Measurements from ENCODE around the gene METTL17. TPM values are rescaled to one million over a fixed set of nuclear protein-coding genes. Genes with fewer than 3 reads are reported as not detected.

METTL17 gene, protein sequence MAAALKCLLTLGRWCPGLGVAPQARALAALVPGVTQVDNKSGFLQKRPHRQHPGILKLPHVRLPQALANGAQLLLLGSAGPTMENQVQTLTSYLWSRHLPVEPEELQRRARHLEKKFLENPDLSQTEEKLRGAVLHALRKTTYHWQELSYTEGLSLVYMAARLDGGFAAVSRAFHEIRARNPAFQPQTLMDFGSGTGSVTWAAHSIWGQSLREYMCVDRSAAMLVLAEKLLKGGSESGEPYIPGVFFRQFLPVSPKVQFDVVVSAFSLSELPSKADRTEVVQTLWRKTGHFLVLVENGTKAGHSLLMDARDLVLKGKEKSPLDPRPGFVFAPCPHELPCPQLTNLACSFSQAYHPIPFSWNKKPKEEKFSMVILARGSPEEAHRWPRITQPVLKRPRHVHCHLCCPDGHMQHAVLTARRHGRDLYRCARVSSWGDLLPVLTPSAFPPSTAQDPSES
- 59.5 and 98.1 TPM in 2 replicates for total RNA-seq

DNA sequence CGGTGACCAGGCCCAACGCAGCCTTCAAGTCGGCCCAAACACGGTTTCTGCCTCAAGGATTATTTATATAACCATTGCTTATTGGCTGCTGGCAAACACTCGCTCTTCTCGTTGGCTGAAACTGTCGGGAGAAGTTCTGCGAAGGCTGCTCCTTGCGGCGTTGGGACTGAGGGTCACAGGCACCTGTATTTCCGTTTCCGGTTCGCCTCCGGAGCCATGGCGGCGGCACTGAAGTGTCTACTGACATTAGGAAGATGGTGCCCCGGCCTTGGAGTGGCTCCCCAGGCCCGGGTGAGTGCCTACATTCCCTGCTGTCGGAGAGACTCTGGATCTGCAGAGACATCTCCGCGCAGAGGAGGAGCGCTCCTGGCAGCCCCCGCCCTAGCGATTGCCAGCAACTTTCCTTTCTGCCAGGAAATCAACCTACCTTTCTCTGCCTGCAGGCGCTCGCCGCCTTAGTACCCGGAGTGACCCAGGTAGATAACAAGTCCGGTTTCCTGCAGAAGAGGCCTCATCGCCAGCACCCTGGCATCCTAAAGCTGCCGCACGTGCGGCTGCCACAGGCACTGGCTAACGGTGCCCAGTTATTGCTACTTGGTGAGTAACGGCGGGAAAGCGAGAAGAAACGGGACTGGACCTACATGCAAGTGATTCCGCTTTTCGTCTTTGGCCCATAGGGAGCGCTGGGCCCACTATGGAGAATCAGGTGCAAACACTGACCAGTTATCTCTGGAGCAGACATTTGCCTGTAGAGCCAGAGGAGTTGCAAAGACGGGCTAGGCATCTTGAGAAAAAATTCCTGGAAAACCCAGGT, at the start of gene METTL17:
TSS of gene METTL17 (plus strand) at position 194 of the 814 bp plus-strand sequence. CDS start at position 217, 23 bp downstream.

DNA sequence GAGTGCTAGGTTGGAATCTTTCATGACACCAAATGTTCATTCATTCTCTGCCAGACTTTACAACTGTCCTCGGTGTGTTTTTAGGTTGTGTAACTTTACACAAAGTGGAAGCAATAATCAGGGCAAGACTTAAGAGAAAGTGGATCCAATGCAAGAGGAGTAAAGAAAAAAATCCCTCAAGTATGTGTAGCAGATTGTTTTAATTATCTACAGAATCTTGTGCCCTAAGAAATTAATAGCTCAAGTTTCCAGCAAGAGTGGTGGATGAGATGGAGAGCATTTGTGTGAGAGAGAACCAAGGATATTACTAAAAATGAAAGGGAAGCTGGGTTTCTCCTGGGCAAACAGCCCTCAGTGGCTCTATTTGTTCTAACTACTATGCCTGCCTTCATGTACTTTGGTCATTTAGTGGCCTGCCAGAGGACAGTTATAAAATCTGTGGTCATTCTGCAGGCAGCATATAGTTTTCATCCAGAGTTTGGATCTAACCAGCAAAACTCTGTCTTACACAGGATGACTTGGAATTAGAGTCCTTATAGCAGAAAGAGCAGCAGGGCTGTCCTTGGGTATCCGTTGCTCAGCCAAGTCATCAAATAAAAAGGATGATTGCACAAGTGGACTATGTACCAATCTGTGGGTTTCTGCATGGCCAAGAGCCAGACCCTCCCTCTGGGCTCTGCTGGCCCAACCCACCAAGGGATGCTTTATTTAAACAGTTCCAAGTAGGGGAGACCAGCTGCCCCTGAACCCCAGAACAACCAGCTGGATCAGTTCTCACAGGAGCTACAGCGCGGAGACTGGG, 34.8 kb upstream of the METTL17 start, which contains the start of gene RNASE2:
TSS of gene RNASE2 (plus strand) at position 752 of the 802 bp plus-strand sequence. CDS start 285 bp downstream, outside the sequence.

DNA sequence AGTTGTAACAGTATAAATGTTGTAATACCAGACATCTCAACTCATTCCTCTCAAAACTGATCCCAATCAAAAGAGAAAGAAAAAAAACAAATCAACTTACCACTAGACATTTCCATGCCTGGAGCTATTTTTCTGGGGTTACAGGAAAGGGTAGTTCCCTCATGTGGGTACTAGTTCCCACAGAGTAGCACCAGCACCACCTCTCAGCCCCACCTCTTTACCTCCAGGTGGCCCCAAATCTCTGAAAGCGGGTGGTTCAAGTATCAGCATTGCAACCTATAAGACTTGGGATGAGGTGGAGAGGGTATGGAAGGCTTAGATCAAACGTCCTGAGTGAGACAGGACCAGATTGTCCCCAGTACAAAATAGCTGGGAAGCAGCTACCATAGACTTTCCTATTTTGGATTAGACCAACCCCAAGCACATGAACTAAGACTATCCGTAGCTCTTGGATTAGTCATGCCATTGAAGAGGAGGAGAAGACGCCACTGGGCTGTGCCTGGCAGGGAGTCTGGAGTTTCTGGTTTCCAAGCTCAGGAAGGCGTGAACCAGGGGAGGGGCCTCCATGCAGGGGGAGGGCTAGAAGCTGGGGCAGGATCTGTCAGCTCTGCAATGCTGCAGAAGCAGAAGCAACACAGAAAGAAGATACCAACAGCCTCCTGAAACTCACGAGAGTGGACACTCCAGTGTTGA, 9.0 kb downstream of the METTL17 start, which contains the start of gene SLC39A2:
TSS of gene SLC39A2 (plus strand) at position 620 of the 693 bp plus-strand sequence. CDS start 154 bp downstream, outside the sequence.

DNA sequence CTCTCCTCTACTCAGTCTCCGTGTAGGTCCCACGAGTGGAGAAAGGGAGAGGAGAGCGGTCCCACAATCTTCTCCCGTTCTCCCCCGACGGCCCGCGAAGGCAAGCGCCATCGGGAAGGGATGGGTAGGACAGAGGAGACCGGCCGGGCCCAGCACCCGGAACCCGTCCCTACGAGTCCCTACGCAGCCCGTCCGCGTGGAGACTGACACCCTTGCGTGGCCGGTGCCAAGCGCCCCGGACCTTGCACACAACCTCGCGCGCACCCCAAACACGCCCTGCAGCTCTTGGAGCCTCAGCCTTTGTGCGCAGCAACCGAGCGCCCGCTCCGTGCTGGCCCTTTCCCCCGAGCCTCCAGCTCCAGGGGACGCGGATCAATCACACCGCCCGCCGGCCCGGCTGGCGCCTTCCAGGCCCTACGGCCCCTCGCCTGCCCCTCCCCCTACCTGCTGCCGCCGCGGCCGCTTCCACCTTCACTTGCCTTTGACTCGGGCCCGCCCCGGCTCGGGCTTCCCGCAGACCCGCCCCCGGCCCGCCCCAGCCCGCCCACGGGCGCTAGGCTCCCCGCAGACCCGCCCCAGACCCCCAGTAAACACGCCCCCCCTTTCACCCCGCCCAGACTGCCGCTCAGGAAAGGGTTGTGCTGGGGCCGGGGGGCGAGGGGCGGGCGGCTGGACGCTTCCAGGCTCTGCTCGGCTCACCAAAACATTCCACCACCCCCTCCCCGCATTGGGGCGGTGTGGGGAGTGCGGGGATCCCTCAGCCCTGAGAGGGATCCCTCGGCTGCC, 35.0 kb downstream of the METTL17 start, which contains the start of gene NDRG2:
TSS of gene NDRG2 (minus strand) at position 477 of the 786 bp plus-strand sequence. CDS start 1,746 bp downstream, outside the sequence.

DNA sequence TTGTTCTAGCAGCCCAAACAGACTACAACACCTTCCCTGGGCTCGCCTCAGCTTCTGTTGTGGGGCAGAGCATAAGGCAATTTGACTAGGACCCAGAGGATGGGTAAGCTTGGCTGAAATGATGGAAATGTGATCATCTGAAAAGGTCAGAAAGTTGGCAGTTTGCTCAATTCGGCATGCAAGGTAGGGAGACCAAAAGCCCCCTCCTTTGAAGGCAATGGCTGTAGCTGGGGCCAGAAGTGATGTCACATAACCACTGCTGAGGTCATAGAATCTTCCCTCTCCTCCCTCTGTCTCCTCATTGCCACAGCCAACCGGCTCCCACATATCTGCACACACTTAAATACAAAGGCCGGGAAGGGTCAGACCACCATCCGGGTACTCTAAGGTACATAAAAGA, 40.1 kb downstream of the METTL17 start, which contains the start of gene TPPP2:
TSS of gene TPPP2 (plus strand) at position 301 of the 400 bp plus-strand sequence. CDS start 365 bp downstream, outside the sequence.

DNA sequence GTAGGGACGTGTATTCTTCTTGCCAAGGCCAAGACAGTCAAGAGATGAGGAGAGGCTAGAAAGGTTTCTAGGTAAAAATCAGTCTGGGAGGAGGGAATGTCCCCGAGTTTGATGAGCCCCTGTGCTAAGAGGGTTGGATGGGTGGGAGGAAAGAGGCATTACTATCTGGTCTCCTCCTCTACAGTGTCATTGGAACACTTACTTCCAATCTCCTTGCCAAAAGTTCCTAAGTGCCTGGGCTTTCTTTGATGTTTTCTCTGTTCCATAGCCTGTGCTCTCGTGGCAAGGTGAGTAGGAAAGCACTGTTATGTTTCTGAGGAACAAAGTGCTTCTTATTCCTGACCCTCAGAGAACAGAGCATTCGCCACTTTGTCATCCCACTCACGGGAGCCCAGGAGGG, 44.9 kb downstream of the METTL17 start, which contains the start of gene RNASE13:
TSS of gene RNASE13 (minus strand) at position 101 of the 400 bp plus-strand sequence. CDS start 519 bp downstream, outside the sequence.

DNA sequence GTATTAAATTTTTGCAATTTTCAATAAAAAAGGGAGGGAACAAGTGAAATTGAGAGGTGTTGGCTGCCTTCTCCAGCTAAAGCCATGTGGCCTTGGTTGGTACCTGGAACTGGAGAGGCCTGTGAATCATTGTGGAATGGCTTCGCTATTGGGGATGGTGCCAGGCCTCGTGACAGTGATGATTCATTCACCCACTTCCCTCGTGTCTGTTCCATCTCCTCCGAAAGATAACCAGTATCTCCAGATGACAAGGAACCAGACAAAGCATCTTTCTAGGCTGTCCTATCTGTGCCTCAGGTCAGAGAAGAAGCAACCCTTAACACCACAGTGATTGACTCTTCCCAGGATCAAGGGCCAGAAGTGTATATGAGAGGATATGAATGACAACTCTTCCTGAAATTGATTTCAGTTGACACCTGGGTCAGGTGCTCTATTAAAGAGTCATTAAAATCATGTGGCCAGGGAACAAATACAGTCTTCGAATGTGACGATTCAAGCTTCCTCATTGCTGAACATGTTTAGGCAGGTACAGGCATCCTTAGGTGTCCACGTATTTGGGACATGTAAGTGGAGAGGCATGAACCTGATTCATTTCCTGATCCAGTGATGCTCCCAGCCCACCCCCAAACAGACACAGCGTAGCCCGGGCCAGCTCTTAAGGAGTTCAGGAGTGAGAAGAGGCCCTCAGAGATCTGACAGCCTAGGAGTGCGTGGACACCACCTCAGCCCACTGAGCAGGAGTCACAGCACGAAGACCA, 52.1 kb downstream of the METTL17 start, which contains the start of gene RNASE7:
TSS of gene RNASE7 (plus strand) at position 687 of the 758 bp plus-strand sequence. CDS start 631 bp downstream, outside the sequence.

Other genes with a start within 250 kb of the METTL17 start
- gene EDDM3A, start 244.1 kb upstream of the METTL17 start, total RNA-seq: not detected in 2 replicates
- not detected in 2 replicates for gene EDDM3B, start 221.6 kb upstream of the METTL17 start, total RNA-seq
- gene RNASE6, start 208.7 kb upstream of the METTL17 start, total RNA-seq: not detected in 2 replicates
- not detected in 2 replicates for gene RNASE1, start 187.1 kb upstream of the METTL17 start, total RNA-seq
- not detected in 2 replicates for gene RNASE3, start 98.6 kb upstream of the METTL17 start, total RNA-seq
- gene RNASE2, start 34.5 kb upstream of the METTL17 start, total RNA-seq: not detected in 2 replicates
- gene SLC39A2, start 9.3 kb downstream of the METTL17 start, total RNA-seq: not detected in 2 replicates
- 2.4 and 8.6 TPM in 2 replicates for gene NDRG2, start 35.1 kb downstream of the METTL17 start, total RNA-seq
- gene TPPP2, start 40.2 kb downstream of the METTL17 start, total RNA-seq: not detected in 2 replicates
- gene RNASE13, start 44.8 kb downstream of the METTL17 start, total RNA-seq: not detected in 2 replicates
- not detected in 2 replicates for gene RNASE7, start 52.4 kb downstream of the METTL17 start, total RNA-seq
- not detected in 2 replicates for gene RNASE8, start 67.8 kb downstream of the METTL17 start, total RNA-seq
- gene ARHGEF40, start 80.3 kb downstream of the METTL17 start, total RNA-seq: 39.8 and 47.3 TPM in 2 replicates
- 10.4 and 26.1 TPM in 2 replicates for gene ZNF219, start 108.7 kb downstream of the METTL17 start, total RNA-seq
- not detected in 2 replicates for gene TMEM253, start 111.1 kb downstream of the METTL17 start, total RNA-seq
- gene OR5AU1, start 166.1 kb downstream of the METTL17 start, total RNA-seq: not detected in 2 replicates

All from mesangial cell (primary cell).